Endothelial cell of umbilical vein (primary cell): ENCODE results near the gene H2AZ2. TPM values are rescaled to one million over a fixed set of nuclear protein-coding genes. Genes with fewer than 3 reads are reported as not detected.

Source experiments
- BruUV-seq: library from RNA; stranded (reverse); fragments of 400-500 nt; replicated peaks from 2 replicates; lab custom pipeline; 2021; lab: Mats Ljungman, UMichigan
- CTCF ChIA-PET: fragments of 300-600, 350-600 bp; sonication (Branson Sonifier 250); formaldehyde crosslinking; loops from one replicate; lab custom pipeline; 2021; ENCODE audit warnings: antibody characterized with exemption, inconsistent platforms; lab: Charles Lee
- POLR2A ChIA-PET: fragments of 300-600, 350-600 bp; sonication (Branson Sonifier 250); formaldehyde crosslinking; loops from one replicate; lab custom pipeline; 2021; ENCODE audit warnings: antibody characterized with exemption, inconsistent platforms; lab: Charles Lee
- DNase-seq: peaks from one replicate; pipeline ENCODE4 v3.0.0-alpha.2; 2011; ENCODE audit warnings: low read depth, low spot score
- FAIRE-seq: peaks from 2 replicates; lab custom pipeline; 2011; peaks lifted over from hg19 to GRCh38; lab: Jason Lieb, UNC
- H2AFZ ChIP-seq: 2 replicates; pipeline ENCODE4 v1.6.0; 2012; ENCODE audit warnings: low read depth, low read length, control low read depth, inconsistent platforms
- H3K27ac ChIP-seq: 2 replicates; pipeline ENCODE4 v1.5.1; 2011; ENCODE audit warnings: low read depth, mild to moderate bottlenecking, control low read depth, low read length, moderate library complexity; ENCODE audit not compliant: insufficient read depth
- H3K27me3 ChIP-seq, 2 experiments: 2 replicates each; pipeline versions ENCODE4 v1.6.0 to v1.6.1; 2011; ENCODE audit warnings: low read length in 2 of 2, mixed read lengths in 1 of 2; ENCODE audit not compliant: control insufficient read depth in 2 of 2, insufficient read depth in 2 of 2
- H3K36me3 ChIP-seq, 2 experiments: 2 replicates in 1 of 2; 3 replicates in 1 of 2; pipeline ENCODE4 v1.5.1; 2011; ENCODE audit warnings: low read length in 2 of 2, mild to moderate bottlenecking in 1 of 2, moderate library complexity in 1 of 2; ENCODE audit not compliant: control insufficient read depth in 2 of 2, insufficient read depth in 2 of 2; ENCODE audit errors: extremely low read depth in 1 of 2
- H3K4me1 ChIP-seq: 3 replicates; pipeline ENCODE4 v1.5.1; 2011; ENCODE audit warnings: mild to moderate bottlenecking, low read length; ENCODE audit not compliant: control insufficient read depth, insufficient read depth; ENCODE audit errors: extremely low read depth
- H3K4me2 ChIP-seq: 2 replicates; pipeline ENCODE4 v1.6.1; 2011; ENCODE audit warnings: low read length, control low read depth, mixed read lengths; ENCODE audit not compliant: insufficient read depth
- H3K4me3 ChIP-seq, 3 experiments: fragments of 200-600 bp in 1 of 3; sonication (generic), shearing (Covaris generic) in 1 of 3; replicated peaks in 1 of 3; 2 replicates each; pipeline ENCODE4 v1.5.1; 2011 to 2016; ENCODE audit warnings: control low read depth in 3 of 3, low read length in 3 of 3, mild to moderate bottlenecking in 2 of 3, inconsistent platforms in 1 of 3, low read depth in 1 of 3, moderate library complexity in 1 of 3; ENCODE audit not compliant: insufficient read depth in 1 of 3
- H3K79me2 ChIP-seq: 2 replicates; pipeline ENCODE4 v1.6.0; 2012; ENCODE audit warnings: low read length, inconsistent platforms; ENCODE audit not compliant: control insufficient read depth, insufficient read depth
- H3K9ac ChIP-seq: replicated peaks from 2 replicates; pipeline ENCODE3; 2011; ENCODE audit warnings: low read length, control low read depth; ENCODE audit not compliant: insufficient read depth; ENCODE audit errors: extremely low read depth
- H3K9me1 ChIP-seq: replicated peaks from 3 replicates; pipeline ENCODE4 v1.6.0; 2011; ENCODE audit warnings: mild to moderate bottlenecking, low read length; ENCODE audit not compliant: control insufficient read depth, insufficient read depth; ENCODE audit errors: extremely low read depth
- H3K9me3 ChIP-seq: replicated peaks from 2 replicates; pipeline ENCODE4 v1.5.1; 2012; ENCODE audit warnings: low read length, inconsistent platforms; ENCODE audit not compliant: control insufficient read depth, insufficient read depth
- H4K20me1 ChIP-seq: replicated peaks from 2 replicates; pipeline ENCODE3; 2011; ENCODE audit warnings: mild to moderate bottlenecking, low read length; ENCODE audit not compliant: control insufficient read depth, insufficient read depth; ENCODE audit errors: extremely low read depth
- EZH2 ChIP-seq: IDR thresholded peaks from 2 replicates; pipeline ENCODE4 v1.6.1; 2012; ENCODE audit warnings: borderline replicate concordance, low read depth, mild to moderate bottlenecking, moderate library complexity, low read length, inconsistent platforms; ENCODE audit not compliant: severe bottlenecking
- FOS ChIP-seq: IDR thresholded peaks from 2 replicates; pipeline ENCODE4 v1.6.1; 2011; ENCODE audit warnings: mild to moderate bottlenecking, low read length, moderate library complexity, borderline replicate concordance; ENCODE audit not compliant: insufficient read depth
- GATA2 ChIP-seq: IDR thresholded peaks from 2 replicates; pipeline ENCODE4 v1.7.0; 2011; ENCODE audit warnings: low read depth, mild to moderate bottlenecking, moderate library complexity, mixed read lengths, low read length; ENCODE audit not compliant: insufficient read length, insufficient read depth
- JUN ChIP-seq: IDR thresholded peaks from 2 replicates; pipeline ENCODE4 v1.6.1; 2011; ENCODE audit warnings: borderline replicate concordance, low read depth; ENCODE audit not compliant: insufficient read length, insufficient read depth
- MYC ChIP-seq: IDR thresholded peaks from one replicate; pipeline ENCODE4 v1.6.1; 2011; ENCODE audit warnings: mild to moderate bottlenecking, low read depth, low read length
- POLR2A ChIP-seq: IDR thresholded peaks from 2 replicates; pipeline ENCODE4 v1.6.1; 2012; ENCODE audit warnings: low read depth, mild to moderate bottlenecking, control low read depth, low read length
- POLR2AphosphoS5 ChIP-seq: IDR thresholded peaks from 2 replicates; pipeline ENCODE4 v1.6.1; 2012; ENCODE audit warnings: low read depth, mild to moderate bottlenecking, control low read depth, low read length, moderate library complexity; ENCODE audit not compliant: insufficient read depth
- dilution Hi-C: fragments of 300-500 bp; cut with MboI; formaldehyde crosslinking; loops from one replicate; pipeline ENCODE4 v1.15.0; 2019; ENCODE audit warnings: low sequenced_read_pairs; ENCODE audit not compliant: extremely low pct_ligation_motif_present
- intact Hi-C: fragments of 100-400 bp; cut with micrococcal nuclease; formaldehyde crosslinking; loops from one replicate; pipeline ENCODE4 v1.10.0; 2022
- polyA plus RNA-seq, 4 experiments: library from polyadenylated mRNA; depleted of rRNA in 3 of 4; stranded (reverse) in 3 of 4; unstranded in 1 of 4; fragments of >200 nt; gene quantifications; 2 replicates each; pipeline versions ENCODE4 v1.2.1 to v1.2.3, GENCODE V29; 2011 to 2012; ENCODE audit warnings: missing spikeins in 1 of 4
- total RNA-seq: library from RNA; stranded (reverse); gene quantifications from 2 replicates; pipeline ENCODE4 v1.2.3, GENCODE V29; 2021
- TF ChIP-seq, protein P1 (sequence below): IDR thresholded peaks from 2 replicates; pipeline ENCODE4 v1.6.1; 2011; ENCODE audit not compliant: insufficient read depth, insufficient read length

Gene H2AZ2
- total and polyA plus RNA-seq, 2 donors (not counting 3 experiments of a cell fraction or from before 2014, with no cell fraction given), result 225 to 232 TPM

DNA sequence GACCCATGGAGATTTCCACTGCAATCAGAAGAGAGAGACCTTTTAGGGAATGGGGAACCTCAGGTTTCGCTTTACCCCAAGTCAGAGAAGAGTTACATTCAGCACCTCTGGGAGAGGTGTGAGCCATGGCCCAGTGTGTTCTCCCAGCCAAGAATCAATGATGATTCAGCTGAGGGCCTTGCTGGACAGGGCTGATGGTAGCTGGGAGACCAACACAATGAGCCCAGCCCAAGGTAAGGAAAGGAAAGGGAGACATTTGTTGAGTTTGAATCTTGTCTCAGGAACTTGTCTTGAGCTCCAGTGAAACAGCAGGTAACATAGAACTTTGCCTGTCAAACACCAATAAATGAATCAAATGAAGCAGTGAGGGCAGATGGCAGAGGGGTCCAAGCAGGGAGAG lies 65.4 kb downstream of the H2AZ2 start:
- H3K9me1 ChIP-seq, result no peaks in the 10 kb centered on the region
- no peak overlapping the region for H3K4me3 ChIP-seq
- H3K4me1 ChIP-seq, result no peaks in the 10 kb centered on the region
- no peaks in the 10 kb centered on the region for H3K36me3 ChIP-seq
- H3K4me2 ChIP-seq, result no peak overlapping the region
- intact Hi-C loops, result no loop called here
- POLR2A ChIA-PET, result no interaction called here
- no peaks in the 10 kb centered on the region for H3K27me3 ChIP-seq
- CTCF ChIA-PET, result interaction anchor here (1.0 to 1.6 kb wide), 2 partner anchors 47 to 65 kb away, joined by 3 to 4 read pairs; no protein-coding TSS in a partner anchor
- DNase-seq (no peak), FAIRE-seq (no peak)
- no peak for TF ChIP-seq EZH2
- no peak for TF ChIP-seq JUN
- no peak for TF ChIP-seq MYC
- no peak for TF ChIP-seq POLR2A
- TF ChIP-seq, protein P1, sequence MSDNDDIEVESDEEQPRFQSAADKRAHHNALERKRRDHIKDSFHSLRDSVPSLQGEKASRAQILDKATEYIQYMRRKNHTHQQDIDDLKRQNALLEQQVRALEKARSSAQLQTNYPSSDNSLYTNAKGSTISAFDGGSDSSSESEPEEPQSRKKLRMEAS, result no peak
- no peak for TF ChIP-seq FOS
- no peak for TF ChIP-seq POLR2AphosphoS5
- no peak for TF ChIP-seq GATA2
- no peaks in the 10 kb centered on the region for H4K20me1 ChIP-seq
- H3K27ac ChIP-seq, result no peak overlapping the region
- no TSS peak for BruUV-seq
- no peak overlapping the region for H3K9ac ChIP-seq
- dilution Hi-C loops, result no loop called here
- H2AFZ ChIP-seq, result no peak overlapping the region
- no peaks in the 10 kb centered on the region for H3K9me3 ChIP-seq
- H3K79me2 ChIP-seq, result no peaks in the 10 kb centered on the region

Other genes starting within 250 kb of the H2AZ2 start
- 81.4 and 88.9 TPM in 2 replicates for gene OGDH, start 241.5 kb downstream of the H2AZ2 start, total RNA-seq
- gene OGDH, start 241.5 kb downstream of the H2AZ2 start, polyA plus RNA-seq, result 86.2 and 92.9 TPM in 2 replicates
- gene ZMIZ2, start 99.2 kb downstream of the H2AZ2 start, total RNA-seq, result 87.5 and 88.6 TPM in 2 replicates
- gene ZMIZ2, start 99.2 kb downstream of the H2AZ2 start, polyA plus RNA-seq, result 30.6 and 37.6 TPM in 2 replicates
- gene PPIA, start 51.4 kb downstream of the H2AZ2 start, total RNA-seq, result 2,542 and 2,602 TPM in 2 replicates
- 4,328 and 5,159 TPM in 2 replicates for gene PPIA, start 51.4 kb downstream of the H2AZ2 start, polyA plus RNA-seq
- 25.0 and 25.5 TPM in 2 replicates for gene PURB, start 37.4 kb upstream of the H2AZ2 start, total RNA-seq
- gene PURB, start 37.4 kb upstream of the H2AZ2 start, polyA plus RNA-seq, result 2.2 and 2.7 TPM in 2 replicates
- 0.11 and 0.12 TPM in 2 replicates for gene MYO1G, start 130.9 kb upstream of the H2AZ2 start, total RNA-seq
- 0.06 TPM in 1 of 2 replicates, not detected in the other for gene MYO1G, start 130.9 kb upstream of the H2AZ2 start, polyA plus RNA-seq
- gene CCM2, start 152.1 kb upstream of the H2AZ2 start, total RNA-seq, result 57.4 and 66.1 TPM in 2 replicates
- gene CCM2, start 152.1 kb upstream of the H2AZ2 start, polyA plus RNA-seq, result 70.4 and 82.1 TPM in 2 replicates
- 4.3 and 6.6 TPM in 2 replicates for gene NACAD, start 240.9 kb upstream of the H2AZ2 start, total RNA-seq
- 1.4 and 1.5 TPM in 2 replicates for gene NACAD, start 240.9 kb upstream of the H2AZ2 start, polyA plus RNA-seq